Measurements from ENCODE around the gene ATP6V0A4. TPM values are rescaled to one million over a fixed set of nuclear protein-coding genes. Genes with fewer than 3 reads are reported as not detected.

The ATP6V0A4 gene
- total RNA-seq, 1 donor, result not detected

DNA sequence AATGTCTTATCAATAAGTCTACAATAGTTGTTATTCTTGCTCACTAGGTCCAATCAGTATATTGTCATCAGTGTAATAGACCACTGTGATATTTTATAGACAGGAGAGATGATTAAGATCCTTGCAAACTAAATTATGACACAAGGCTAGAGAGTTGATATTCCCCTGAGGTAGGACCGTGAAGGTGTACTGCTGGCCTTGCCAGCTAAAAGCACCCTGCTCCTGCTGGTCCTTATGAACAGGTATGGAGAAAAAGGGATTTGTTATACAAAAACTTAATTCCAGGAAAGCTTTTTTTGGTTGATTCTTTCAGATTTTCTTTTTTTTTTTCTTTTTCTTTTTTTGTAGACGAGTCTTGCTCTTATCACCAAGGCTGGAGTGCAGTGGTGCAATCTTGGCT, 17.0 kb downstream of the ATP6V0A4 start:
- H3K4me3 ChIP-seq (ENCODE audit: low read length), result no peak overlapping the region
- no peaks in the 10 kb centered on the region for H3K27me3 ChIP-seq (ENCODE audit: insufficient read depth, low read length)
- H3K4me1 ChIP-seq (ENCODE audit: insufficient read depth, low read length), result no peaks in the 10 kb centered on the region
- H3K9me3 ChIP-seq (ENCODE audit: low read depth, low read length), result no peaks in the 10 kb centered on the region

GRCh38 chr7:138776166-138776833, 21.7 kb downstream of the ATP6V0A4 start:
- Histone ChIP-seq H3K9me3 (ENCODE audit: low read depth, low read length) (no peaks in the 10 kb centered on the region), H3K4me1 (ENCODE audit: insufficient read depth, low read length) (no peaks in the 10 kb centered on the region), H3K4me3 (ENCODE audit: low read length) (no peak overlapping the region), H3K27me3 (ENCODE audit: insufficient read depth, low read length) (no peaks in the 10 kb centered on the region)

- no peaks in the 10 kb centered on the region for H3K9me3 ChIP-seq (ENCODE audit: low read depth, low read length)
- no peak overlapping the region for H3K4me3 ChIP-seq (ENCODE audit: low read length)
- no peaks in the 10 kb centered on the region for H3K27me3 ChIP-seq (ENCODE audit: insufficient read depth, low read length)
- no peaks in the 10 kb centered on the region for H3K4me1 ChIP-seq (ENCODE audit: insufficient read depth, low read length)
These were observed 24.2 kb downstream of the ATP6V0A4 start for GRCh38 chr7:138773817-138774216.

- Histone ChIP-seq H3K4me1 (ENCODE audit: insufficient read depth, low read length) (no peaks in the 10 kb centered on the region), H3K27me3 (ENCODE audit: insufficient read depth, low read length) (no peaks in the 10 kb centered on the region), H3K4me3 (ENCODE audit: low read length) (no peak overlapping the region), H3K9me3 (ENCODE audit: low read depth, low read length) (no peaks in the 10 kb centered on the region)
These were observed 24.8 kb downstream of the ATP6V0A4 start for GRCh38 chr7:138773176-138773575.

GRCh38 chr7:138770904-138771303, 27.1 kb downstream of the ATP6V0A4 start:
- no peak overlapping the region for H3K4me3 ChIP-seq (ENCODE audit: low read length)
- no peaks in the 10 kb centered on the region for H3K27me3 ChIP-seq (ENCODE audit: insufficient read depth, low read length)
- no peaks in the 10 kb centered on the region for H3K4me1 ChIP-seq (ENCODE audit: insufficient read depth, low read length)
- no peaks in the 10 kb centered on the region for H3K9me3 ChIP-seq (ENCODE audit: low read depth, low read length)

- no peaks in the 10 kb centered on the region for H3K4me1 ChIP-seq (ENCODE audit: insufficient read depth, low read length)
- H3K4me3 ChIP-seq (ENCODE audit: low read length), result no peak overlapping the region
- H3K27me3 ChIP-seq (ENCODE audit: insufficient read depth, low read length), result no peaks in the 10 kb centered on the region
- H3K9me3 ChIP-seq (ENCODE audit: low read depth, low read length), result no peaks in the 10 kb centered on the region
These were observed 29.8 kb downstream of the ATP6V0A4 start for GRCh38 chr7:138768241-138768640.

DNA sequence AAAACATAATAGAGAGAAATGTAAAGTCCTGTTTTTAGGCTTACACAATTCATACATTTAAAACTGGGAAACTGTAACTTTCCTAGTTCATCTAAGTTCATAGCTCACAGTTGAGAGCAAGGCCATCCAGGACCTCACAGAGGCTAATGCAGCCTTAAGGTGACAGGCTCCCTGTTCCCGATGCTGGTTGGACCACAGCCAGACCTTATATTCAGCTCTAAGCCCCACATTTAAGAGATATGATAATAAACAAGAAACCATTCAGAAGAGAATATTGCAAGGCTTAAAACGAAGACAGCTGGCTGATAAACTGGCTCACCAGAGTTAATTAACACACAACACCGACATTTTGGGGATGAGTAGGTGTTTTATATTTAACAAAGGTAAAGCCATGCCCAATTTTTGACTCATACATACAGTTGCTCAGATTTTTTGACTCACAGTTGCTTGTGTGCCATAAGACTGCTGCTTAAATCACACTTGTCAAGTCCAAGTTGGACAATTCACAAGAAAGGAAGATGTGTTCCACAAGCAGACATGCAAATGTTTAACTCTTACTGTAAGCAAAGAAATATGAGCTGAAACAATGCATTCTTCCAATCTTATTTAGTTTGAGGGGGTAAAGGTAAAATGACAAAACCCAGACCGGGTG, 41.3 kb downstream of the ATP6V0A4 start:
- Histone ChIP-seq H3K9me3 (ENCODE audit: low read depth, low read length) (no peaks in the 10 kb centered on the region), H3K27me3 (ENCODE audit: insufficient read depth, low read length) (no peaks in the 10 kb centered on the region), H3K4me1 (ENCODE audit: insufficient read depth, low read length) (peaks cover 10% of the 10 kb centered on the region), H3K4me3 (ENCODE audit: low read length) (no peak overlapping the region)

GRCh38 chr7:138755842-138756590, 42.0 kb downstream of the ATP6V0A4 start:
- Histone ChIP-seq H3K27me3 (ENCODE audit: insufficient read depth, low read length) (no peaks in the 10 kb centered on the region), H3K4me3 (ENCODE audit: low read length) (no peak overlapping the region), H3K9me3 (ENCODE audit: low read depth, low read length) (no peaks in the 10 kb centered on the region), H3K4me1 (ENCODE audit: insufficient read depth, low read length) (peaks cover 10% of the 10 kb centered on the region)

DNA sequence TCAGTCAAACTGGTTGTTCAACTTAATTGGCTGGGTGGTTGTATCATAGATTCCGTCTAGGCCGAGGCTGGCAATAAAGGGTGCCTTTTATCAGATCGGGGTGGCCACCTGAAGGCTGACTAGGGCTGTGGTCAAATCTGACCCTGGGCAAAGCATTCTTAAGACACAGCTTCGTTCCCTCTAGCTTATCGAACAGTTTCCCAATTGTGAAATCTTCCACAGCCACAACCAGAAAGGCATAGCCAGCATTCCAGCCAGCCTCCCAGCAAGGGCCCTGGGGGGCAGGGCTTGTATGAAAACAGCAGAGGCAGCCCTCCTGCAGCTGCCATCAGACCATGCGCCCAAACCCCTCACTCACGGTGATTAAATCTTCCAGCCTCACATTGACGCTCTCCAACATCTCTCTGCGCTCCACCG, 42.7 kb downstream of the ATP6V0A4 start:
- H3K4me3 ChIP-seq (ENCODE audit: low read length), result no peak overlapping the region
- H3K9me3 ChIP-seq (ENCODE audit: low read depth, low read length), result no peaks in the 10 kb centered on the region
- no peaks in the 10 kb centered on the region for H3K27me3 ChIP-seq (ENCODE audit: insufficient read depth, low read length)
- H3K4me1 ChIP-seq (ENCODE audit: insufficient read depth, low read length), result peaks cover 10% of the 10 kb centered on the region

- Histone ChIP-seq H3K27me3 (ENCODE audit: insufficient read depth, low read length) (no peaks in the 10 kb centered on the region), H3K9me3 (ENCODE audit: low read depth, low read length) (no peaks in the 10 kb centered on the region), H3K4me1 (ENCODE audit: insufficient read depth, low read length) (peaks cover 10% of the 10 kb centered on the region), H3K4me3 (ENCODE audit: low read length) (no peak overlapping the region)
These were observed 44.4 kb downstream of the ATP6V0A4 start for GRCh38 chr7:138753610-138754009.

DNA sequence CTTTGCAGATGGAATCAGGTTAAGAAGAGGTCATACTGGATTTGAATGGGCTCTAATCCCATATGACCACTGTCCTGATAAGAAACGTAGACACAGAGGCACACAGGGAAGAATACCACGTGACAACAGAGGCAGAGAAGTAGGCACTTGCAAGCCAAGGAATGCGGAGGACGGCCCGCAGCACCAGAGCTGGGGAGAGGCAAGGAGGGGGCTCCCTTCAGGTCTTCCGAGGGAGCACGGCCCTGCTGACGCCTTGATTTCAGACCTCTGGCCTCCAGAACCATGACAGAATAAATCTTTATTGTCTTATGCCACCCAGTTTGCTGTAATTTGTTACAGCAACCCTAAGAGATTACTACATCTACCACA, 44.9 kb downstream of the ATP6V0A4 start:
- H3K27me3 ChIP-seq (ENCODE audit: insufficient read depth, low read length), result no peaks in the 10 kb centered on the region
- H3K4me3 ChIP-seq (ENCODE audit: low read length), result no peak overlapping the region
- H3K4me1 ChIP-seq (ENCODE audit: insufficient read depth, low read length), result peaks cover 10% of the 10 kb centered on the region
- H3K9me3 ChIP-seq (ENCODE audit: low read depth, low read length), result no peaks in the 10 kb centered on the region

GRCh38 chr7:138752518-138753149, 45.4 kb downstream of the ATP6V0A4 start:
- H3K9me3 ChIP-seq (ENCODE audit: low read depth, low read length), result no peaks in the 10 kb centered on the region
- H3K4me1 ChIP-seq (ENCODE audit: insufficient read depth, low read length), result peaks cover 10% of the 10 kb centered on the region
- no peak overlapping the region for H3K4me3 ChIP-seq (ENCODE audit: low read length)
- H3K27me3 ChIP-seq (ENCODE audit: insufficient read depth, low read length), result no peaks in the 10 kb centered on the region

DNA sequence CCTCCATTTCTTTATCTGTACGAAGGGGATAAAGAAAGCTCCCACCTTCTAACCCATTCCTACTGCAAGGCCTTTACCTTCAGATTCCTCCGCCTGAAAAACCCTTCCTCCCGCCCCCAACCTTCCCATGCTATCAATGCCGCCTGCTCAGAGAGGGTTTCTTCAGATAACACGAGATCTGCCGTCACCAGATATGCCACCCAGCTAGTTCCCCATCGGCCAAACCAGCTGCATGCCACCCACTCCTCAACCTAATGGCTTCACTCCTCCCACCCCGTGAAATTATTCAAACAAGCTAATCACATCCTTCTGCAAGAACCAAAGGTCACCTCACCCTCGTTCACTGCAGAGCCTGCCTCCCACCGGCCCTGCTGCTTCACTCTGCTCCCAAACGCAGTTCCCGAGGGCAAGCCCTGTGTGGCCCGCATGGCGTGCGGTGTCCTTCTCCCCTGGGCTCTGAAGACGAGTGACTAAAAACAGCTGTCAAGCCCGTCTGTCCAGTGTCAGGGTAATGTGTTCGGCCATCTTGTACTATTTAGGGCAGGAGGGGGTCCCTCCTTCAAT, 47.0 kb downstream of the ATP6V0A4 start:
- Histone ChIP-seq H3K4me1 (ENCODE audit: insufficient read depth, low read length) (peaks cover 10% of the 10 kb centered on the region), H3K27me3 (ENCODE audit: insufficient read depth, low read length) (no peaks in the 10 kb centered on the region), H3K4me3 (ENCODE audit: low read length) (no peak overlapping the region), H3K9me3 (ENCODE audit: low read depth, low read length) (no peaks in the 10 kb centered on the region)

DNA sequence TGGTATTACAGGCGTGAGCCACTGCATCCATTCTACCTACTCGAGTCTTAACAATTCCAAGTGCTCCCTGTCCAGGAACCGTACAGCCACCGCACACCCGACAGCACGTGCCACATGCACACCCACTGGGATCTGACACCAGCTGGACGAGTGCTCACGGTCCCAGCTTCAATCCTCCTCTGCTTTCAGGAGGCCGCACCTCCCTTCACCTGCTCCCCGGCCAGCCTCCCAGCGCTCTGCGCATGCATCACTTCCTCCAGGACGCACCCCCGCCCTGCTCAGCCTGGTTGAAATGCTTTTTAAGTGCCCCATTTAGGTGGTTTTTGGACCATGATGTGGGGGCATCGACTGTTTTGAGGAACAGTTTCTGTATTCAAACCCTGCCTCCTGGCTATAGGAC, 47.5 kb downstream of the ATP6V0A4 start:
- no peaks in the 10 kb centered on the region for H3K27me3 ChIP-seq (ENCODE audit: insufficient read depth, low read length)
- peaks cover 10% of the 10 kb centered on the region for H3K4me1 ChIP-seq (ENCODE audit: insufficient read depth, low read length)
- H3K9me3 ChIP-seq (ENCODE audit: low read depth, low read length), result no peaks in the 10 kb centered on the region
- H3K4me3 ChIP-seq (ENCODE audit: low read length), result no peak overlapping the region

- no peaks in the 10 kb centered on the region for H3K9me3 ChIP-seq (ENCODE audit: low read depth, low read length)
- H3K27me3 ChIP-seq (ENCODE audit: insufficient read depth, low read length), result no peaks in the 10 kb centered on the region
- H3K4me3 ChIP-seq (ENCODE audit: low read length), result no peak overlapping the region
- peaks cover 10% of the 10 kb centered on the region for H3K4me1 ChIP-seq (ENCODE audit: insufficient read depth, low read length)
These were observed 48.0 kb downstream of the ATP6V0A4 start for GRCh38 chr7:138749960-138750359.

Measured in mononuclear cell (primary cell).